OCI-LY1 (cell line): ENCODE measurements around the gene ADH1A.

Experiments used
- EZH2 ChIP-seq: fragments of 200-600 bp; sonication (generic), shearing (Covaris generic); IDR thresholded peaks from 2 replicates; pipeline ENCODE4 v1.8.0; 2017; ENCODE audit warnings: borderline replicate concordance, mixed run types, mild to moderate bottlenecking, antibody characterized with exemption, low read length, moderate library complexity, mixed read lengths
- TF ChIP-seq, protein P1 (sequence below): fragments of 200-600 bp; sonication (generic), shearing (Covaris generic); IDR thresholded peaks from 2 replicates; pipeline ENCODE4 v1.5.1; 2017; ENCODE audit warnings: mild to moderate bottlenecking, antibody characterized with exemption, low read length, moderate library complexity, mixed read lengths

GRCh38 chr4:99293357-99293756, 2.6 kb upstream of the ADH1A start:
- no peak for TF ChIP-seq EZH2
- TF ChIP-seq, protein P1, sequence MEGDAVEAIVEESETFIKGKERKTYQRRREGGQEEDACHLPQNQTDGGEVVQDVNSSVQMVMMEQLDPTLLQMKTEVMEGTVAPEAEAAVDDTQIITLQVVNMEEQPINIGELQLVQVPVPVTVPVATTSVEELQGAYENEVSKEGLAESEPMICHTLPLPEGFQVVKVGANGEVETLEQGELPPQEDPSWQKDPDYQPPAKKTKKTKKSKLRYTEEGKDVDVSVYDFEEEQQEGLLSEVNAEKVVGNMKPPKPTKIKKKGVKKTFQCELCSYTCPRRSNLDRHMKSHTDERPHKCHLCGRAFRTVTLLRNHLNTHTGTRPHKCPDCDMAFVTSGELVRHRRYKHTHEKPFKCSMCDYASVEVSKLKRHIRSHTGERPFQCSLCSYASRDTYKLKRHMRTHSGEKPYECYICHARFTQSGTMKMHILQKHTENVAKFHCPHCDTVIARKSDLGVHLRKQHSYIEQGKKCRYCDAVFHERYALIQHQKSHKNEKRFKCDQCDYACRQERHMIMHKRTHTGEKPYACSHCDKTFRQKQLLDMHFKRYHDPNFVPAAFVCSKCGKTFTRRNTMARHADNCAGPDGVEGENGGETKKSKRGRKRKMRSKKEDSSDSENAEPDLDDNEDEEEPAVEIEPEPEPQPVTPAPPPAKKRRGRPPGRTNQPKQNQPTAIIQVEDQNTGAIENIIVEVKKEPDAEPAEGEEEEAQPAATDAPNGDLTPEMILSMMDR: no peak
